Body of pancreas (tissue), 4 donors: ENCODE measurements around the gene PARP1.

Source experiments
- CTCF ChIP-seq, 7 experiments: fragments of 450-650 bp in 4 of 7; fragments of 200-600 bp in 3 of 7; sonication (generic) in 3 of 7; IDR thresholded peaks; one replicate each; pipeline ENCODE4 v1.5.1; 2016 to 2019; ENCODE audit warnings: antibody characterized with exemption in 7 of 7
- POLR2A ChIP-seq, 3 donors: fragments of 450-650 bp; IDR thresholded peaks; one replicate each; pipeline ENCODE4 v1.6.1; 2016; ENCODE audit warnings: antibody characterized with exemption in 3 of 3, mild to moderate bottlenecking in 2 of 3

GRCh38 chr1:226376300-226376699 is 31.6 kb downstream of the PARP1 start:
- no peak for TF ChIP-seq CTCF (IDR thresholded peaks at IDR 0.05)
- TF ChIP-seq POLR2A (IDR thresholded peaks at IDR 0.05) = no peak
